ENCODE results near the gene SLC22A23.

The SLC22A23 gene

GRCh38 chr6:3335169-3335568 is 121.7 kb downstream of the SLC22A23 start:
- no peak overlapping the region for H3K4me3 Mint-ChIP-seq
- H3K4me1 Mint-ChIP-seq: peaks cover 27% of the 10 kb centered on the region
- ATAC-seq: no peak
- no peak overlapping the region for H3K27ac Mint-ChIP-seq
- no peaks in the 10 kb centered on the region for H3K36me3 Mint-ChIP-seq
- peaks cover 55% of the 10 kb centered on the region for H3K27me3 Mint-ChIP-seq
- H3K9me3 Mint-ChIP-seq: no peaks in the 10 kb centered on the region

- Mint-ChIP-seq H3K9me3 (no peaks in the 10 kb centered on the region), H3K27me3 (peaks cover 53% of the 10 kb centered on the region), H3K27ac (no peak overlapping the region), H3K4me1 (peaks cover 27% of the 10 kb centered on the region), H3K36me3 (no peaks in the 10 kb centered on the region), H3K4me3 (no peak overlapping the region)
- no peak for ATAC-seq
These were observed 122.3 kb downstream of the SLC22A23 start for GRCh38 chr6:3334555-3334954.

- ATAC-seq: peak; percentile 74
- Mint-ChIP-seq H3K27me3 (peaks cover 60% of the 10 kb centered on the region), H3K4me1 (peaks cover 20% of the 10 kb centered on the region), H3K9me3 (no peaks in the 10 kb centered on the region), H3K36me3 (no peaks in the 10 kb centered on the region), H3K4me3 (no peak overlapping the region), H3K27ac (no peak overlapping the region)
These were observed 123.6 kb downstream of the SLC22A23 start for GRCh38 chr6:3333263-3333662.

GRCh38 chr6:3331971-3332370 is 124.9 kb downstream of the SLC22A23 start:
- Mint-ChIP-seq H3K9me3 (no peaks in the 10 kb centered on the region), H3K27ac (no peak overlapping the region), H3K36me3 (no peaks in the 10 kb centered on the region), H3K27me3 (peaks cover 65% of the 10 kb centered on the region), H3K4me1 (peaks cover 8% of the 10 kb centered on the region), H3K4me3 (no peak overlapping the region)
- no peak for ATAC-seq

- H3K36me3 Mint-ChIP-seq: no peaks in the 10 kb centered on the region
- peaks cover 63% of the 10 kb centered on the region for H3K27me3 Mint-ChIP-seq
- H3K4me3 Mint-ChIP-seq: no peak overlapping the region
- peaks cover 8% of the 10 kb centered on the region for H3K4me1 Mint-ChIP-seq
- no peak overlapping the region for H3K27ac Mint-ChIP-seq
- H3K9me3 Mint-ChIP-seq: no peaks in the 10 kb centered on the region
- no peak for ATAC-seq
These were observed 125.4 kb downstream of the SLC22A23 start for GRCh38 chr6:3331494-3331893.

GRCh38 chr6:3330199-3330598 is 126.7 kb downstream of the SLC22A23 start:
- Mint-ChIP-seq H3K36me3 (no peaks in the 10 kb centered on the region), H3K27ac (no peak overlapping the region), H3K9me3 (no peaks in the 10 kb centered on the region), H3K4me3 (no peak overlapping the region), H3K27me3 (peaks cover 56% of the 10 kb centered on the region), H3K4me1 (peaks cover 9% of the 10 kb centered on the region)
- ATAC-seq: no peak

GRCh38 chr6:3329393-3330051 is 127.3 kb downstream of the SLC22A23 start:
- Mint-ChIP-seq H3K4me1 (peaks cover 16% of the 10 kb centered on the region), H3K27me3 (peaks cover 51% of the 10 kb centered on the region), H3K36me3 (no peaks in the 10 kb centered on the region), H3K9me3 (no peaks in the 10 kb centered on the region), H3K27ac (no peak overlapping the region), H3K4me3 (no peak overlapping the region)
- ATAC-seq: no peak

GRCh38 chr6:3328796-3329195 is 128.1 kb downstream of the SLC22A23 start:
- no peak for ATAC-seq
- Mint-ChIP-seq H3K27ac (no peak overlapping the region), H3K4me3 (no peak overlapping the region), H3K9me3 (no peaks in the 10 kb centered on the region), H3K4me1 (peaks cover 22% of the 10 kb centered on the region), H3K27me3 (peaks cover 47% of the 10 kb centered on the region), H3K36me3 (no peaks in the 10 kb centered on the region)

- Mint-ChIP-seq H3K4me3 (no peak overlapping the region), H3K36me3 (no peaks in the 10 kb centered on the region), H3K27ac (no peak overlapping the region), H3K27me3 (peaks cover 47% of the 10 kb centered on the region), H3K4me1 (peaks cover 15% of the 10 kb centered on the region), H3K9me3 (no peaks in the 10 kb centered on the region)
- ATAC-seq: no peak
These were observed 128.7 kb downstream of the SLC22A23 start for GRCh38 chr6:3328145-3328544.

GRCh38 chr6:3327403-3327802 is 129.4 kb downstream of the SLC22A23 start:
- no peak for ATAC-seq
- H3K27me3 Mint-ChIP-seq: peaks cover 47% of the 10 kb centered on the region
- H3K4me1 Mint-ChIP-seq: peaks cover 14% of the 10 kb centered on the region
- H3K27ac Mint-ChIP-seq: no peak overlapping the region
- H3K4me3 Mint-ChIP-seq: no peak overlapping the region
- no peaks in the 10 kb centered on the region for H3K9me3 Mint-ChIP-seq
- H3K36me3 Mint-ChIP-seq: no peaks in the 10 kb centered on the region

GRCh38 chr6:3326981-3327380 is 129.9 kb downstream of the SLC22A23 start:
- Mint-ChIP-seq H3K36me3 (no peaks in the 10 kb centered on the region), H3K27me3 (peaks cover 47% of the 10 kb centered on the region), H3K4me3 (no peak overlapping the region), H3K4me1 (peaks cover 14% of the 10 kb centered on the region), H3K9me3 (no peaks in the 10 kb centered on the region), H3K27ac (no peak overlapping the region)
- ATAC-seq: no peak

- Mint-ChIP-seq H3K27ac (no peak overlapping the region), H3K27me3 (peaks cover 48% of the 10 kb centered on the region), H3K9me3 (no peaks in the 10 kb centered on the region), H3K4me3 (no peak overlapping the region), H3K4me1 (peaks cover 14% of the 10 kb centered on the region), H3K36me3 (no peaks in the 10 kb centered on the region)
- ATAC-seq: no peak
These were observed 130.5 kb downstream of the SLC22A23 start for GRCh38 chr6:3326184-3326971.

- H3K4me1 Mint-ChIP-seq: peaks cover 14% of the 10 kb centered on the region
- H3K4me3 Mint-ChIP-seq: no peak overlapping the region
- H3K9me3 Mint-ChIP-seq: no peaks in the 10 kb centered on the region
- H3K36me3 Mint-ChIP-seq: no peaks in the 10 kb centered on the region
- peak overlapping the region; percentile 17 for H3K27ac Mint-ChIP-seq
- H3K27me3 Mint-ChIP-seq: peaks cover 49% of the 10 kb centered on the region
- no peak for ATAC-seq
These were observed 131.6 kb downstream of the SLC22A23 start for GRCh38 chr6:3325210-3325609.

GRCh38 chr6:3324262-3324942 is 132.4 kb downstream of the SLC22A23 start:
- Mint-ChIP-seq H3K27me3 (peaks cover 53% of the 10 kb centered on the region), H3K9me3 (no peaks in the 10 kb centered on the region), H3K27ac (peak overlapping the region; percentile 17), H3K36me3 (no peaks in the 10 kb centered on the region), H3K4me3 (no peak overlapping the region), H3K4me1 (peaks cover 14% of the 10 kb centered on the region)
- peak; percentile 83 for ATAC-seq

GRCh38 chr6:3323696-3324261 is 133.1 kb downstream of the SLC22A23 start:
- Mint-ChIP-seq H3K36me3 (no peaks in the 10 kb centered on the region), H3K4me3 (no peak overlapping the region), H3K27ac (no peak overlapping the region), H3K4me1 (peaks cover 18% of the 10 kb centered on the region), H3K9me3 (no peaks in the 10 kb centered on the region), H3K27me3 (peaks cover 58% of the 10 kb centered on the region)
- no peak for ATAC-seq

Measured in stimulated activated memory B cell treated with anti-CD40 and anti-IgM and Interleukin-4, amounts not matched to agents 10 μg/mL and 1 μg/mL and 100 μg/mL, for 72 hours (primary cell).